Tibial artery (tissue), 4 donors: ENCODE measurements around the gene TRDN.

ENCODE experiments used
- DNase-seq, 2 donors: peaks; one replicate each; pipeline ENCODE4 v3.0.0-alpha.2; 2019
- H3K27ac ChIP-seq, 2 donors: fragments of 200-600 bp; sonication (generic) in 1 of 2; 1 replicate in 1 of 2; 2 replicates in 1 of 2; pipeline ENCODE4 v1.5.1; 2018 to 2019; ENCODE audit warnings: mild to moderate bottlenecking in 1 of 2
- H3K27me3 ChIP-seq, 2 donors: fragments of 200-600 bp; sonication (generic) in 1 of 2; one replicate each; pipeline versions ENCODE4 v1.5.1 to v1.6.0; 2016 to 2019
- H3K36me3 ChIP-seq, 3 donors: fragments of 200-600 bp; sonication (generic) in 2 of 3; one replicate each; pipeline ENCODE4 v1.5.1; 2016 to 2019; ENCODE audit warnings: mild to moderate bottlenecking in 2 of 3
- H3K4me1 ChIP-seq, 4 donors: fragments of 200-600 bp; sonication (generic) in 2 of 4; 1 replicate in 3 of 4; 2 replicates in 1 of 4; pipeline ENCODE4 v1.5.1; 2016 to 2019
- H3K4me3 ChIP-seq, 2 donors: fragments of 200-600 bp; sonication (generic) in 1 of 2; 1 replicate in 1 of 2; 2 replicates in 1 of 2; pipeline ENCODE4 v1.5.1; 2018 to 2019; ENCODE audit warnings: mild to moderate bottlenecking in 2 of 2
- H3K9me3 ChIP-seq, 3 donors: fragments of 200-600 bp; sonication (generic) in 1 of 3; one replicate each; pipeline ENCODE4 v1.5.1; 2016 to 2019
- CTCF ChIP-seq, 2 experiments: fragments of 200-600 bp in 1 of 2; fragments of 450-650 bp in 1 of 2; IDR thresholded peaks; one replicate each; pipeline ENCODE4 v1.5.1; 2017 to 2019; ENCODE audit warnings: antibody characterized with exemption in 2 of 2, mild to moderate bottlenecking in 1 of 2, moderate library complexity in 1 of 2
- intact Hi-C: fragments of 100-400 bp; cut with DNase I; formaldehyde crosslinking; loops from one replicate; pipeline ENCODE4 v1.15.0; 2023; ENCODE audit warnings: low total_unique reads

The TRDN gene

GRCh38 chr6:123519189-123519505 lies 117.6 kb downstream of the TRDN start:
- no peaks in the 10 kb centered on the region for H3K27me3 ChIP-seq
- peaks cover 0 to 50% (median 20%) of the 10 kb centered on the region in 4 donors for H3K4me1 ChIP-seq
- no peak for TF ChIP-seq CTCF (IDR thresholded peaks at IDR 0.05)
- H3K9me3 ChIP-seq: no peaks in the 10 kb centered on the region
- H3K36me3 ChIP-seq: no peaks in the 10 kb centered on the region
- peak; percentile 70 to 91 for DNase-seq
- H3K4me3 ChIP-seq: no peak overlapping the region
- intact Hi-C loops: no loop called here
- peak overlapping the region; percentile 64 to 73 for H3K27ac ChIP-seq

- H3K9me3 ChIP-seq: no peaks in the 10 kb centered on the region
- peak overlapping the region; percentile 64 to 73 for H3K27ac ChIP-seq
- no peak for TF ChIP-seq CTCF (IDR thresholded peaks at IDR 0.05)
- DNase-seq: peak in 1 of 2 donors; percentile 19
- H3K4me3 ChIP-seq: no peak overlapping the region
- intact Hi-C loops: no loop called here
- peaks cover 0 to 50% (median 20%) of the 10 kb centered on the region in 4 donors for H3K4me1 ChIP-seq
- no peaks in the 10 kb centered on the region for H3K36me3 ChIP-seq
- no peaks in the 10 kb centered on the region for H3K27me3 ChIP-seq
These were observed 118.1 kb downstream of the TRDN start for GRCh38 chr6:123518441-123519188.

GRCh38 chr6:123515715-123516114 lies 121.0 kb downstream of the TRDN start:
- H3K4me3 ChIP-seq: no peak overlapping the region
- no peaks in the 10 kb centered on the region for H3K36me3 ChIP-seq
- intact Hi-C loops: no loop called here
- H3K9me3 ChIP-seq: no peaks in the 10 kb centered on the region
- H3K4me1 ChIP-seq: peaks cover 0 to 48% (median 17%) of the 10 kb centered on the region in 4 donors
- H3K27ac ChIP-seq: peak overlapping the region; percentile 34 to 62
- DNase-seq: no peak
- no peak for TF ChIP-seq CTCF (IDR thresholded peaks at IDR 0.05)
- no peaks in the 10 kb centered on the region for H3K27me3 ChIP-seq

- Histone ChIP-seq H3K9me3 (no peaks in the 10 kb centered on the region), H3K4me1 (no peaks in the 10 kb centered on the region), H3K27ac (no peak overlapping the region), H3K4me3 (no peak overlapping the region), H3K27me3 (no peaks in the 10 kb centered on the region), H3K36me3 (no peaks in the 10 kb centered on the region)
- TF ChIP-seq CTCF (IDR thresholded peaks at IDR 0.05): no peak
- intact Hi-C loops: no loop called here
- DNase-seq: no peak
These were observed 127.6 kb downstream of the TRDN start for GRCh38 chr6:123509112-123509511.

GRCh38 chr6:123508290-123508689 lies 128.5 kb downstream of the TRDN start:
- no peak for DNase-seq
- Histone ChIP-seq H3K4me1 (no peaks in the 10 kb centered on the region), H3K9me3 (no peaks in the 10 kb centered on the region), H3K27ac (no peak overlapping the region), H3K27me3 (no peaks in the 10 kb centered on the region), H3K36me3 (no peaks in the 10 kb centered on the region), H3K4me3 (no peak overlapping the region)
- intact Hi-C loops: no loop called here
- no peak for TF ChIP-seq CTCF (IDR thresholded peaks at IDR 0.05)
